NCI-H748 treated with DMSO at 0.1 percent for 48 hours (cell line): ENCODE data around the gene MRPL48.

ENCODE experiments used
- DNase-seq: peaks from one replicate; lab custom pipeline; 2025; lab: John Stamatoyannopoulos, UW

MRPL48 gene

GRCh38 chr11:73893041-73893440 is 105.4 kb downstream of the MRPL48 start:
- DNase-seq = no peak

DNA sequence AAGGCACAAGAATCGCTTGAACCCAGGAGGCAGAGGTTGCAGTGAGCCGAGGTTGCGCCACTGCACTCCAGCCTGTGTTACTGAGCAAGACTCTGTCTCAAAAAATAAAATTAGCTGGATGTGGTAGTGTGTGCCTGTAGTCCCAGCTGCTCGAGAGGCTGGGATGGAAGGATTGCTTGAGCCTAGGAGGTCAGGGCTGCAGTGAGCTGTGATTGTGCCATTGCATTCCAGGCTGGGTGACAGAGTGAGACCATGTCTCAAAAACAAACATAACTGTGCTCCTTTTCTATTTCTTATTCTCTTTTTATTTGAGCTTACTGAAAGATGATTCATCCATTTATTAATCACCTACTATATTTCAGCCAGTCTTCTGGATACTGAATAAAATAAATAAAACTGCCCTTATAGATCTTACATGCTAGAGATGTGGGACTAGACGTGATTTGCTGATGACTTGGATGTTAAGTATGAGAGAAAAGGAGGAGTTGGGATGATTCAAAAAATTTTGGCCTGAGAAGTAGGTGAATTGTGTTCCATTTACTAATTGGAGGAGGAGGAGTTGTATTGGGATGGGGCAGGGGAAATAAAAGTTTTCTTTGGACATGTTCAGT is 107.2 kb downstream of the MRPL48 start:
- DNase-seq = no peak

DNA sequence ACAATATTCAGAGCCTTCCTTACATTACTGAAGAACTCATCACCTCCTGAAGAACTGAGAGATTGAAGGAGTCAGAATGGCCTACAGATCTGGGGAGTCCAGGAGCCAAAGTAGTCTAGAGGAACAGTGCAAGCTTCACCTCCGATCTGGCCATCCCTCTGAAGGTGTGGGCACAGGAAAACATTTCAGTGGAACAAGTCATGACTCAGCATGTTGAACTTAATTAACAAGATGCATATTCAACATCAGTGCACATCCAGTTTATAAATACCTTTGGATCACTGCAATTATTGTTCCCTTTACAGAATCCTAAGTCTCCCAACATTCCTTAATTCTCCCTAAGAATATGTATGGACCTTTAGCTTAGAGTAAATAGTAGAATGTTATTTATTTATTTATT is 114.6 kb downstream of the MRPL48 start:
- DNase-seq = no peak

GRCh38 chr11:73907191-73907590 is 119.5 kb downstream of the MRPL48 start:
- no peak for DNase-seq

GRCh38 chr11:73912026-73912425 is 124.4 kb downstream of the MRPL48 start:
- no peak for DNase-seq

- no peak for DNase-seq
These were observed 125.8 kb downstream of the MRPL48 start for GRCh38 chr11:73913472-73913871.

- DNase-seq = no peak
These were observed 126.6 kb downstream of the MRPL48 start for GRCh38 chr11:73914284-73914683.
